ENCODE measurements around the gene LIME1. TPM values are rescaled to one million over a fixed set of nuclear protein-coding genes. Genes with fewer than 3 reads are reported as not detected.

Gene LIME1
- total and polyA plus RNA-seq, 2 of the 8 experiments (the other 6 are each of a cell fraction or from before 2014, with no cell fraction given), result 4.5 to 5.9 TPM

DNA sequence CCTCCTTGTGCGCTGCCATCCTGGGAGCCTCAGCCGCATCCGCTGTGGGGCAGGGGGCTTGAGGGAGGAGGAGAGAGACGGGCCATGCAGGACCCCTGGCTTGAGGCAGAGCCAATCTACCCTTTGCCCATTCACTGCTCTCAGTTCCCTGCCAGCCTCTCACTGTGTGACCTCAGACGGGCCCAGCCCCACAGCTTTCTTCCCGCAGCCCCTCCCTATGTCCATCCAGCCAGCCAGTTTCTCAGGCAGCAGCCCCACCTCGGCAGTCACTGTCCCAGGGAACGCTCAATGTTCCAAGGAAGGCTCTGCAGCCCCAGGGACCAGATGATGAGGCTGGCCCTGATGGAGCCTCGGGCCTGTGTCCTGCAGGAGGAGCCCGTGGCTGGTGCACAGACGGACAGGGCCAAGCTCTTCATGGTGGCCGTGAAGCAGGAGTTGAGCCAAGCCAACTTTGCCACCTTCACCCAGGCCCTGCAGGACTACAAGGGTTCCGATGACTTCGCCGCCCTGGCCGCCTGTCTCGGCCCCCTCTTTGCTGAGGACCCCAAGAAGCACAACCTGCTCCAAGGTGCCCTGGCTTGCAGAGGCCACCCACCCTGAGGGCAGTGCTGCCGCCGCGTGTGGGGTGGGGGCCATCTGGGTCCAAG is 43.9 kb upstream of the LIME1 start (continued):
- TF ChIP-seq, protein P1, sequence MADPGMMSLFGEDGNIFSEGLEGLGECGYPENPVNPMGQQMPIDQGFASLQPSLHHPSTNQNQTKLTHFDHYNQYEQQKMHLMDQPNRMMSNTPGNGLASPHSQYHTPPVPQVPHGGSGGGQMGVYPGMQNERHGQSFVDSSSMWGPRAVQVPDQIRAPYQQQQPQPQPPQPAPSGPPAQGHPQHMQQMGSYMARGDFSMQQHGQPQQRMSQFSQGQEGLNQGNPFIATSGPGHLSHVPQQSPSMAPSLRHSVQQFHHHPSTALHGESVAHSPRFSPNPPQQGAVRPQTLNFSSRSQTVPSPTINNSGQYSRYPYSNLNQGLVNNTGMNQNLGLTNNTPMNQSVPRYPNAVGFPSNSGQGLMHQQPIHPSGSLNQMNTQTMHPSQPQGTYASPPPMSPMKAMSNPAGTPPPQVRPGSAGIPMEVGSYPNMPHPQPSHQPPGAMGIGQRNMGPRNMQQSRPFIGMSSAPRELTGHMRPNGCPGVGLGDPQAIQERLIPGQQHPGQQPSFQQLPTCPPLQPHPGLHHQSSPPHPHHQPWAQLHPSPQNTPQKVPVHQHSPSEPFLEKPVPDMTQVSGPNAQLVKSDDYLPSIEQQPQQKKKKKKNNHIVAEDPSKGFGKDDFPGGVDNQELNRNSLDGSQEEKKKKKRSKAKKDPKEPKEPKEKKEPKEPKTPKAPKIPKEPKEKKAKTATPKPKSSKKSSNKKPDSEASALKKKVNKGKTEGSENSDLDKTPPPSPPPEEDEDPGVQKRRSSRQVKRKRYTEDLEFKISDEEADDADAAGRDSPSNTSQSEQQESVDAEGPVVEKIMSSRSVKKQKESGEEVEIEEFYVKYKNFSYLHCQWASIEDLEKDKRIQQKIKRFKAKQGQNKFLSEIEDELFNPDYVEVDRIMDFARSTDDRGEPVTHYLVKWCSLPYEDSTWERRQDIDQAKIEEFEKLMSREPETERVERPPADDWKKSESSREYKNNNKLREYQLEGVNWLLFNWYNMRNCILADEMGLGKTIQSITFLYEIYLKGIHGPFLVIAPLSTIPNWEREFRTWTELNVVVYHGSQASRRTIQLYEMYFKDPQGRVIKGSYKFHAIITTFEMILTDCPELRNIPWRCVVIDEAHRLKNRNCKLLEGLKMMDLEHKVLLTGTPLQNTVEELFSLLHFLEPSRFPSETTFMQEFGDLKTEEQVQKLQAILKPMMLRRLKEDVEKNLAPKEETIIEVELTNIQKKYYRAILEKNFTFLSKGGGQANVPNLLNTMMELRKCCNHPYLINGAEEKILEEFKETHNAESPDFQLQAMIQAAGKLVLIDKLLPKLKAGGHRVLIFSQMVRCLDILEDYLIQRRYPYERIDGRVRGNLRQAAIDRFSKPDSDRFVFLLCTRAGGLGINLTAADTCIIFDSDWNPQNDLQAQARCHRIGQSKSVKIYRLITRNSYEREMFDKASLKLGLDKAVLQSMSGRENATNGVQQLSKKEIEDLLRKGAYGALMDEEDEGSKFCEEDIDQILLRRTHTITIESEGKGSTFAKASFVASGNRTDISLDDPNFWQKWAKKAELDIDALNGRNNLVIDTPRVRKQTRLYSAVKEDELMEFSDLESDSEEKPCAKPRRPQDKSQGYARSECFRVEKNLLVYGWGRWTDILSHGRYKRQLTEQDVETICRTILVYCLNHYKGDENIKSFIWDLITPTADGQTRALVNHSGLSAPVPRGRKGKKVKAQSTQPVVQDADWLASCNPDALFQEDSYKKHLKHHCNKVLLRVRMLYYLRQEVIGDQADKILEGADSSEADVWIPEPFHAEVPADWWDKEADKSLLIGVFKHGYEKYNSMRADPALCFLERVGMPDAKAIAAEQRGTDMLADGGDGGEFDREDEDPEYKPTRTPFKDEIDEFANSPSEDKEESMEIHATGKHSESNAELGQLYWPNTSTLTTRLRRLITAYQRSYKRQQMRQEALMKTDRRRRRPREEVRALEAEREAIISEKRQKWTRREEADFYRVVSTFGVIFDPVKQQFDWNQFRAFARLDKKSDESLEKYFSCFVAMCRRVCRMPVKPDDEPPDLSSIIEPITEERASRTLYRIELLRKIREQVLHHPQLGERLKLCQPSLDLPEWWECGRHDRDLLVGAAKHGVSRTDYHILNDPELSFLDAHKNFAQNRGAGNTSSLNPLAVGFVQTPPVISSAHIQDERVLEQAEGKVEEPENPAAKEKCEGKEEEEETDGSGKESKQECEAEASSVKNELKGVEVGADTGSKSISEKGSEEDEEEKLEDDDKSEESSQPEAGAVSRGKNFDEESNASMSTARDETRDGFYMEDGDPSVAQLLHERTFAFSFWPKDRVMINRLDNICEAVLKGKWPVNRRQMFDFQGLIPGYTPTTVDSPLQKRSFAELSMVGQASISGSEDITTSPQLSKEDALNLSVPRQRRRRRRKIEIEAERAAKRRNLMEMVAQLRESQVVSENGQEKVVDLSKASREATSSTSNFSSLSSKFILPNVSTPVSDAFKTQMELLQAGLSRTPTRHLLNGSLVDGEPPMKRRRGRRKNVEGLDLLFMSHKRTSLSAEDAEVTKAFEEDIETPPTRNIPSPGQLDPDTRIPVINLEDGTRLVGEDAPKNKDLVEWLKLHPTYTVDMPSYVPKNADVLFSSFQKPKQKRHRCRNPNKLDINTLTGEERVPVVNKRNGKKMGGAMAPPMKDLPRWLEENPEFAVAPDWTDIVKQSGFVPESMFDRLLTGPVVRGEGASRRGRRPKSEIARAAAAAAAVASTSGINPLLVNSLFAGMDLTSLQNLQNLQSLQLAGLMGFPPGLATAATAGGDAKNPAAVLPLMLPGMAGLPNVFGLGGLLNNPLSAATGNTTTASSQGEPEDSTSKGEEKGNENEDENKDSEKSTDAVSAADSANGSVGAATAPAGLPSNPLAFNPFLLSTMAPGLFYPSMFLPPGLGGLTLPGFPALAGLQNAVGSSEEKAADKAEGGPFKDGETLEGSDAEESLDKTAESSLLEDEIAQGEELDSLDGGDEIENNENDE (IDR thresholded peaks at IDR 0.05; ENCODE audit: insufficient replicate concordance, low read length), result no peak
- TF ChIP-seq TAF1 (IDR thresholded peaks at IDR 0.05; ENCODE audit: low read depth, low read length) (no peak), GTF2F1 (IDR thresholded peaks at IDR 0.05; ENCODE audit: borderline replicate concordance, low read depth, low read length) (no peak), SAP30 (IDR thresholded peaks at IDR 0.05; ENCODE audit: insufficient read depth, insufficient replicate concordance, low read length) (no peak), EP300 (IDR thresholded peaks at IDR 0.05; ENCODE audit: borderline replicate concordance in 1 of 2, low read depth in 2 of 2, low read length in 2 of 2) (no peak), SP1 (IDR thresholded peaks at IDR 0.05; ENCODE audit: low read depth, low read length) (no peak)
- TF ChIP-seq, protein P2, sequence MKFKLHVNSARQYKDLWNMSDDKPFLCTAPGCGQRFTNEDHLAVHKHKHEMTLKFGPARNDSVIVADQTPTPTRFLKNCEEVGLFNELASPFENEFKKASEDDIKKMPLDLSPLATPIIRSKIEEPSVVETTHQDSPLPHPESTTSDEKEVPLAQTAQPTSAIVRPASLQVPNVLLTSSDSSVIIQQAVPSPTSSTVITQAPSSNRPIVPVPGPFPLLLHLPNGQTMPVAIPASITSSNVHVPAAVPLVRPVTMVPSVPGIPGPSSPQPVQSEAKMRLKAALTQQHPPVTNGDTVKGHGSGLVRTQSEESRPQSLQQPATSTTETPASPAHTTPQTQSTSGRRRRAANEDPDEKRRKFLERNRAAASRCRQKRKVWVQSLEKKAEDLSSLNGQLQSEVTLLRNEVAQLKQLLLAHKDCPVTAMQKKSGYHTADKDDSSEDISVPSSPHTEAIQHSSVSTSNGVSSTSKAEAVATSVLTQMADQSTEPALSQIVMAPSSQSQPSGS (IDR thresholded peaks at IDR 0.05; ENCODE audit: low read length), result no peak
